Liver (tissue), 3 donors: ENCODE measurements around the gene SCNN1B.

Source experiments
- HNF4G ChIP-seq: IDR thresholded peaks from 2 replicates; pipeline ENCODE4 v1.6.1; 2016; ENCODE audit warnings: antibody characterized with exemption
- RAD21 ChIP-seq, 2 donors: IDR thresholded peaks; 2 replicates each; pipeline ENCODE4 v1.6.1; 2016; ENCODE audit warnings: antibody characterized with exemption in 2 of 2, mild to moderate bottlenecking in 2 of 2
- TF ChIP-seq, protein P1 (sequence below): fragments of 150-350 bp; IDR thresholded peaks from 2 replicates; pipeline ENCODE4 v1.5.1; 2017; ENCODE audit warnings: improper control_type of control experiment, low read depth, low read length; ENCODE audit not compliant: missing input control
- TF ChIP-seq, protein P2 (sequence below): IDR thresholded peaks from 2 replicates; pipeline ENCODE4 v1.6.1; 2016; ENCODE audit warnings: antibody characterized with exemption
- donor health status: healthy.
- donor health status: healthy.

DNA sequence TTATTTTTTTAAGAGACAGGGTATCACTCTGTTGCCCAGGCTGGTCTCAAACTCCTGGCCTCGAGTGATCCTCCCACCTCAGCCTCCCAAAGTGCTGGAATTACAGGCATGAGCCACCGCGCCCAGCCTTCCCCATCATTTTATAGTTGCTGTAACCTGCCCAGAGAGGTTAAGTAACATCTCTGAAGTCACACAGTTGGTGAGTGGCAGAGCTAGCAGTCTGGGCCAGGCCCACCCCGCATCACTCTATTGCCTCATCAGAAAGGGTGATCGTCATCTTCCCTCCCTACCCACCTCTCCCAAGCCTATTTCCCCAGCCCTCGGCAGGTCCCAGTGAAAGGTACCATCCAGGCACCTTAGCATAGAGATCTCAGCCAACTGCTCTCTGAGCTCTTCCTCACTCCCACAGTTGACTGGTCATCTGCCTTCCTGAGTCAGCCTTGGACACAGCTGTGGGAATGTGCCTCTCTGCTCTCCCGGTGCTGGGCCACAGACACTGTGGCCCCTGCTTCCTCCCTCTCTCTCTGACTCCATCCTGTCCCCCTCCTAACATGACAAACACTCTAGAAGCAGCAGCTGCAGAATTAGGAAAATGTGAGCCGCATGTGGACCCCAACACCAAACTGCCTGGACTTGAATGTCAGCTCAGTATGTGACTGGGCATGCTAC is 57.1 kb downstream of the SCNN1B start:
- TF ChIP-seq, protein P1, sequence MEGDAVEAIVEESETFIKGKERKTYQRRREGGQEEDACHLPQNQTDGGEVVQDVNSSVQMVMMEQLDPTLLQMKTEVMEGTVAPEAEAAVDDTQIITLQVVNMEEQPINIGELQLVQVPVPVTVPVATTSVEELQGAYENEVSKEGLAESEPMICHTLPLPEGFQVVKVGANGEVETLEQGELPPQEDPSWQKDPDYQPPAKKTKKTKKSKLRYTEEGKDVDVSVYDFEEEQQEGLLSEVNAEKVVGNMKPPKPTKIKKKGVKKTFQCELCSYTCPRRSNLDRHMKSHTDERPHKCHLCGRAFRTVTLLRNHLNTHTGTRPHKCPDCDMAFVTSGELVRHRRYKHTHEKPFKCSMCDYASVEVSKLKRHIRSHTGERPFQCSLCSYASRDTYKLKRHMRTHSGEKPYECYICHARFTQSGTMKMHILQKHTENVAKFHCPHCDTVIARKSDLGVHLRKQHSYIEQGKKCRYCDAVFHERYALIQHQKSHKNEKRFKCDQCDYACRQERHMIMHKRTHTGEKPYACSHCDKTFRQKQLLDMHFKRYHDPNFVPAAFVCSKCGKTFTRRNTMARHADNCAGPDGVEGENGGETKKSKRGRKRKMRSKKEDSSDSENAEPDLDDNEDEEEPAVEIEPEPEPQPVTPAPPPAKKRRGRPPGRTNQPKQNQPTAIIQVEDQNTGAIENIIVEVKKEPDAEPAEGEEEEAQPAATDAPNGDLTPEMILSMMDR, result no peak
- TF ChIP-seq, protein P2, sequence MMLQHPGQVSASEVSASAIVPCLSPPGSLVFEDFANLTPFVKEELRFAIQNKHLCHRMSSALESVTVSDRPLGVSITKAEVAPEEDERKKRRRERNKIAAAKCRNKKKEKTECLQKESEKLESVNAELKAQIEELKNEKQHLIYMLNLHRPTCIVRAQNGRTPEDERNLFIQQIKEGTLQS, result no peak
- TF ChIP-seq RAD21 (IDR thresholded peaks at IDR 0.05), result no peak
- TF ChIP-seq HNF4G, result no peak
